ENCODE data around the gene NRARP. TPM values are rescaled to one million over a fixed set of nuclear protein-coding genes. Genes with fewer than 3 reads are reported as not detected.

NRARP gene
- total and polyA plus RNA-seq, 8 donors, result 1.2 to 323 (median 3.5) TPM

DNA sequence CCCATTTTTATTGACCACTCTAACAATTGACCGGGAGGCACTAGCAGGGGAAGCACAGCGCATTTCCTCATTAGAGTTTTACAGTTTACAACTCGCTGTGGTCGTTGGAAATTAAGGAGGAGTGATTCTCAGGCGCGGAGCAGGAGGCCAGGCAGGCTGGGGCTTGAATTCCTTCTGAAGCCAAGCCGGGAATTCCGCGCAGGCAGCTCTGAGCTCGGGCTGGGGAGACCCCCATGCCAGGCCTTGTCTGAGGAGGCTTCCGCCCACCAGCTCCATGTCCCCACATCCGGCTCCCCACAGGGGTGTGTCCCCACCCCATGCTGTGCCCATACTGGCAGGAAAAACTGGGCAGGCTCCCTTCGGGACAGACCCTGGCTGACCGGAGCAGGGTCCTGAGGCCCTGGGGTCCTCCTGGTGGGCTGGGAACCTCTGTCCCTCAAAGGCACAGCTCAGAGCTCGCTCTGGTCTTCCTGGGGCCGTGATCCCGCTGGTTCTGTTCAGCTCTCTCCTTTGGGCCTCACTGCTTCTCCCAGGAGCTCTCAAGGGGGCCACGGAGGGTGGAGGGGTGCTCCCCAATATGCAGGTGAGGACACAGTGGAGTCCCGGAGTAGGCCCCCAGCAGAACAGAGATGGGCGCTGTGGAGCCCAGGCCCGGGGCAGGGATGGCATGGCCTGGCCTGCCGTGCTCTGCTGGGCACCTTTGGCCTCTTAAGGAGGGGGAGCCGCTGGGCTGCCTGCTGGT, 1.3 kb upstream of the NRARP start:
- intact Hi-C loops (cut with DNase I; ENCODE audit: low total_unique reads), result loop anchor here (10.0 kb wide), 1 partner anchor 101 kb away; no protein-coding TSS in a partner anchor
- WGBS, 5 donors, result 60 to 77% (median 72%) methylated on average over 18 to 23 of the region's 23 CpGs

DNA sequence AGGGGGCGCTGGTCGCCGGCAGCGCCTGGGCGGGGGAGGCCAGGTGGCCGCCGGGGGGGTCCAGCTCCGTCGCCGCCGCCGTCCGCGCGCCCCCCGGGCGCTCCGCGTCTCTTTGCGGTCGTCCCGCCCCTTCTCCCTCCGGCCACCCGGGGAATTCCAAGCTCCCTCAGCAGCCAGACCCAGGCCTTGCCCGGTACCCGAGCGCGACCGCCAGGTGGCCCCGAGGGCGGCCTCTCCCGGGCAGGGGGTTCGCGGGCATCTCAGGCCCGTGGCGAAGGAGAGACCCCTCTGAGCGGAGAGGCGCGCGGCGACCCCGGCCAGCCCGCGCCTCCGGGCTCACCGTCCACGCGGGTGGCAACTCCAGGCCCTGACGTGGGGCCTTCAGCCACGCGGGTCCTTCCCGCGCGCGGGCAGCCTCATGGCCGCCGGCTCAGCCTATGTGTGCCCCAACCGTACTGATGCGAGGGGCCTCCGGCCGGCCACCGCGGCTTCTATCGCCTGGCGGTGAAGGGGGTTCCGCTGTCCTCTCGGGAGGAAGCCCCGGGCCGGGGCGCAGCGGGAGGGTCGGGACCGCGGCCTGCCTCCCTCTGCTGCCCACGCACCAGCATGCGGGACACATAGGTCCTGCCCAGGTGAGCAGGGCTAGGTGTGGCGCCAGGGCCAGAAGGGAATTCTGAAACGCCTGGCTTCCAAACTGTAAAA, 529 bp upstream of the NRARP start:
- peaks cover 7 to 94% (median 45%) of the 10 kb centered on the region in 3 donors for H3K27me3 ChIP-seq
- peaks cover 67 to 93% (median 86%) of the 10 kb centered on the region in 4 donors for H3K4me1 ChIP-seq
- H3K27ac ChIP-seq, result peak overlapping the region; percentile 69 to 85 (median 78)
- no peaks in the 10 kb centered on the region for H3K9me3 ChIP-seq
- no peak for DNase-seq
- H3K4me3 ChIP-seq, result peak overlapping the region; percentile 43 to 53 (median 45)
- H3K36me3 ChIP-seq, result no peaks in the 10 kb centered on the region
- TF ChIP-seq, protein P1, sequence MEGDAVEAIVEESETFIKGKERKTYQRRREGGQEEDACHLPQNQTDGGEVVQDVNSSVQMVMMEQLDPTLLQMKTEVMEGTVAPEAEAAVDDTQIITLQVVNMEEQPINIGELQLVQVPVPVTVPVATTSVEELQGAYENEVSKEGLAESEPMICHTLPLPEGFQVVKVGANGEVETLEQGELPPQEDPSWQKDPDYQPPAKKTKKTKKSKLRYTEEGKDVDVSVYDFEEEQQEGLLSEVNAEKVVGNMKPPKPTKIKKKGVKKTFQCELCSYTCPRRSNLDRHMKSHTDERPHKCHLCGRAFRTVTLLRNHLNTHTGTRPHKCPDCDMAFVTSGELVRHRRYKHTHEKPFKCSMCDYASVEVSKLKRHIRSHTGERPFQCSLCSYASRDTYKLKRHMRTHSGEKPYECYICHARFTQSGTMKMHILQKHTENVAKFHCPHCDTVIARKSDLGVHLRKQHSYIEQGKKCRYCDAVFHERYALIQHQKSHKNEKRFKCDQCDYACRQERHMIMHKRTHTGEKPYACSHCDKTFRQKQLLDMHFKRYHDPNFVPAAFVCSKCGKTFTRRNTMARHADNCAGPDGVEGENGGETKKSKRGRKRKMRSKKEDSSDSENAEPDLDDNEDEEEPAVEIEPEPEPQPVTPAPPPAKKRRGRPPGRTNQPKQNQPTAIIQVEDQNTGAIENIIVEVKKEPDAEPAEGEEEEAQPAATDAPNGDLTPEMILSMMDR (IDR thresholded peaks at IDR 0.05), result peak in 4 of 7 experiments; percentile 9 to 71 (median 52)
- no peak for TF ChIP-seq EP300 (IDR thresholded peaks at IDR 0.05)
- 4 to 15% (median 10%) methylated on average over 31 to 78 of the region's 78 CpGs for WGBS, 5 donors
- intact Hi-C loops (cut with DNase I; ENCODE audit: low total_unique reads), result loop anchor here (10.0 kb wide), 1 partner anchor 102 kb away; no protein-coding TSS in a partner anchor

More for the DNA sequence above, 1.3 kb upstream of the NRARP start:
- Histone ChIP-seq H3K27ac (peak overlapping the region in 4 of 5 donors; percentile 69 to 85 (median 79)), H3K4me3 (peak overlapping the region in 1 of 4 donors; percentile 43), H3K4me1 (peaks cover 64 to 91% (median 82%) of the 10 kb centered on the region in 4 donors), H3K27me3 (peaks cover 3 to 94% (median 48%) of the 10 kb centered on the region in 3 donors), H3K9me3 (no peaks in the 10 kb centered on the region), H3K36me3 (no peaks in the 10 kb centered on the region)
- DNase-seq, result peak in 1 of 2 donors; percentile 74
- TF ChIP-seq EP300 (IDR thresholded peaks at IDR 0.05), result no peak
- TF ChIP-seq POLR2AphosphoS5 (IDR thresholded peaks at IDR 0.05), result no peak
- TF ChIP-seq, protein P1 (IDR thresholded peaks at IDR 0.05), result no peak
- no peak for TF ChIP-seq POLR2A (IDR thresholded peaks at IDR 0.05)

DNA sequence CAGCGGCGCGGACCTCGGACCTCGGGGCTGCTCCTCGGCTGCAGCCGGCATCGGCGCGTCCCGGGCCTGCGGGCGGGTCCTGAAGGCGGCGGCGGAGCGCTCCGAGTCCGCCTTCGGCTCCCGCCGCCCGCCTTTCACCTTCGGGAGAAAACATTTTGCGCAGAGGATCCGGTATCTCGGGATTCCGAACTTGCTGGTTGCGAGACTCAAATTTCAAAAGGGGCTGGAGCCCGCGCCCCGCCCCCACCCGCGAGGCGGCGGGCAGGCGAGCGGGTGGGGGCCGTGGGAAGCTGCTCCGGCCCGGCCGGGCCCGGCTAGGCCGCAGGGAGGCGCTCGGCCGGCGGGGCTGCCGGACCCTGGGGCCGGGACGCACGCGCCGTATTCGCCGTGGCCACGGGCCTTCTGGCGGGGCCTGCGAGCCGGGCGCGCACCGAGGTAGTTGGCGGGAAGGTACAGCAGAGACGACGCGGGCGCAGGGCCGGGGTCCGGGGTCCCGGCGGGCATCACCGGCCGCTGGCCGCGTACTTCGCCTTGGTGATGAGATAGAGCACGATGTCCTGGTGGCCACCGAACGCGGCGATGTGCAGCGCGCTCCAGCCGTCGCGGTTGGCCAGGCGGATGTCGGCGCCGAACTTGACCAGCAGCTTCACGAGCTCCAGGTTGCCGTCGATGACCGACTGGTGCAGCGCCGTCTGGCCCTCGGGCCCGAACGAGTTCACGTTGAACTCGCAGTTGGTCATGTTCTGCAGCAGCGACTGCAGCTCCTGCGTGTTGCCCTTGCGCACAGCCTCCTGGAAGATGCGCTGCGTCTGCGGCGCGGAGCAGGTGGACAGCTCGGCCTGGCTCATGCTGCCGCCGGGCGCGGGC, 757 bp downstream of the NRARP start:
- H3K4me3 ChIP-seq, result peak overlapping the region; percentile 43 to 62 (median 54)
- H3K27me3 ChIP-seq, result peaks cover 7 to 94% (median 43%) of the 10 kb centered on the region in 3 donors
- peaks cover 66 to 93% (median 86%) of the 10 kb centered on the region in 4 donors for H3K4me1 ChIP-seq
- TF ChIP-seq EP300 (IDR thresholded peaks at IDR 0.05) (no peak), POLR2A (IDR thresholded peaks at IDR 0.05) (no peak), POLR2AphosphoS5 (IDR thresholded peaks at IDR 0.05) (peak in 2 of 3 donors; percentile 24 to 30)
- TF ChIP-seq, protein P1 (IDR thresholded peaks at IDR 0.05), result peak in 1 of 7 experiments; percentile 45
- 1% methylated on average over 28 to 115 of the region's 115 CpGs for WGBS, 5 donors
- H3K27ac ChIP-seq, result peak overlapping the region; percentile 85 to 90 (median 90)
- intact Hi-C loops (cut with DNase I; ENCODE audit: low total_unique reads), result loop anchor here (10.0 kb wide), 1 partner anchor 103 kb away; no protein-coding TSS in a partner anchor
- peak; percentile 68 to 84 for DNase-seq
- H3K36me3 ChIP-seq, result no peaks in the 10 kb centered on the region
- no peaks in the 10 kb centered on the region for H3K9me3 ChIP-seq
